HepG2 (cell line): ENCODE measurements around the gene GPRC5D. TPM values are rescaled to one million over a fixed set of nuclear protein-coding genes. Genes with fewer than 3 reads are reported as not detected.
A peak's percentile ranks its signal among the peaks of the same experiment; 100 is the strongest.

Source experiments
- CEBPB ChIP-seq: IDR thresholded peaks from 2 replicates; pipeline ENCODE4 v1.6.1; 2011; ENCODE audit warnings: low read depth, low read length, improper control_type of control experiment, borderline replicate concordance
- KAT8 ChIP-seq: IDR thresholded peaks from 2 replicates; pipeline ENCODE4 v1.6.1; 2016; ENCODE audit warnings: missing genetic modification reagents, missing compliant biosample characterization
- NCOA2 ChIP-seq: sonication (generic); formaldehyde crosslinking; IDR thresholded peaks from 2 replicates; pipeline ENCODE4 v1.8.0; 2022; ENCODE audit warnings: inconsistent platforms
- NFATC3 ChIP-seq: sonication (generic); formaldehyde crosslinking; IDR thresholded peaks from 2 replicates; pipeline ENCODE4 v1.5.1; 2020; ENCODE audit warnings: mild to moderate bottlenecking, missing genetic modification reagents
- PHF20 ChIP-seq: sonication (generic); formaldehyde crosslinking; IDR thresholded peaks from 2 replicates; pipeline ENCODE4 v1.5.0; 2020; ENCODE audit warnings: mild to moderate bottlenecking, missing genetic modification reagents
- RFXAP ChIP-seq: sonication (generic); formaldehyde crosslinking; IDR thresholded peaks from 2 replicates; pipeline ENCODE4 v1.4.0; 2020; ENCODE audit warnings: missing genetic modification reagents, borderline replicate concordance
- THAP11 ChIP-seq: IDR thresholded peaks from 2 replicates; pipeline ENCODE4 v1.6.1; 2016; ENCODE audit warnings: missing biosample characterization, missing genetic modification reagents
- ZNF143 ChIP-seq: sonication (generic); formaldehyde crosslinking; IDR thresholded peaks from 2 replicates; pipeline ENCODE4 v1.4.0; 2020; ENCODE audit warnings: missing genetic modification reagents
- ZSCAN29 ChIP-seq: sonication (generic); formaldehyde crosslinking; conservative IDR thresholded peaks from 2 replicates; pipeline ENCODE4 v1.4.0; 2020; ENCODE audit warnings: mild to moderate bottlenecking, missing genetic modification reagents
- polyA plus RNA-seq, 8 experiments: library from polyadenylated mRNA; depleted of rRNA in 3 of 8; stranded (reverse) in 7 of 8; unstranded in 1 of 8; fragments of >200 nt; fragmentation: Illumina TruSeq in 4 of 8; extraction: Trizol in 4 of 8; gene quantifications; 2 replicates each; pipeline versions ENCODE4 v1.2.1 to v1.2.3, GENCODE V29; 2011 to 2016; ENCODE audit warnings: low read depth in 4 of 8, missing spikeins in 1 of 8, mixed read lengths in 1 of 8; ENCODE audit not compliant: insufficient read depth in 1 of 8
- total RNA-seq, 5 experiments: library from RNA; depleted of rRNA; stranded (reverse); fragments of >200 nt; fragmentation: Illumina TruSeq; extraction: Trizol; gene quantifications; 2 replicates each; pipeline ENCODE4 v1.2.3, GENCODE V29; 2016; ENCODE audit warnings: low read depth in 1 of 5
- TF ChIP-seq, protein P1 (sequence below), 2 experiments: sonication (generic) in 1 of 2; formaldehyde crosslinking in 1 of 2; IDR thresholded peaks; 2 replicates each; pipeline versions ENCODE4 v1.5.1 to v1.6.1; 2011 to 2020; ENCODE audit warnings: borderline replicate concordance in 1 of 2, low read depth in 1 of 2, low read length in 1 of 2, mild to moderate bottlenecking in 1 of 2, missing genetic modification reagents in 1 of 2, moderate library complexity in 1 of 2
- TF ChIP-seq, protein P2 (sequence below): IDR thresholded peaks from 2 replicates; pipeline ENCODE4 v1.6.1; 2012; ENCODE audit warnings: low read length, improper control_type of control experiment
- TF ChIP-seq, protein P3 (sequence below): IDR thresholded peaks from 2 replicates; pipeline ENCODE4 v1.6.1; 2012; ENCODE audit warnings: low read depth, low read length, improper control_type of control experiment
- TF ChIP-seq, protein P4 (sequence below): sonication (generic); formaldehyde crosslinking; IDR thresholded peaks from 2 replicates; pipeline ENCODE4 v1.4.0; 2020; ENCODE audit warnings: missing genetic modification reagents
- TF ChIP-seq, protein P5 (sequence below): sonication (generic); formaldehyde crosslinking; IDR thresholded peaks from 2 replicates; pipeline ENCODE4 v1.4.0; 2020; ENCODE audit warnings: missing genetic modification reagents, borderline replicate concordance

GPRC5D gene
- total and polyA plus RNA-seq, 2 of the 13 experiments (the other 11 are each of a cell fraction or from before 2014, with no cell fraction given) = not detected

DNA sequence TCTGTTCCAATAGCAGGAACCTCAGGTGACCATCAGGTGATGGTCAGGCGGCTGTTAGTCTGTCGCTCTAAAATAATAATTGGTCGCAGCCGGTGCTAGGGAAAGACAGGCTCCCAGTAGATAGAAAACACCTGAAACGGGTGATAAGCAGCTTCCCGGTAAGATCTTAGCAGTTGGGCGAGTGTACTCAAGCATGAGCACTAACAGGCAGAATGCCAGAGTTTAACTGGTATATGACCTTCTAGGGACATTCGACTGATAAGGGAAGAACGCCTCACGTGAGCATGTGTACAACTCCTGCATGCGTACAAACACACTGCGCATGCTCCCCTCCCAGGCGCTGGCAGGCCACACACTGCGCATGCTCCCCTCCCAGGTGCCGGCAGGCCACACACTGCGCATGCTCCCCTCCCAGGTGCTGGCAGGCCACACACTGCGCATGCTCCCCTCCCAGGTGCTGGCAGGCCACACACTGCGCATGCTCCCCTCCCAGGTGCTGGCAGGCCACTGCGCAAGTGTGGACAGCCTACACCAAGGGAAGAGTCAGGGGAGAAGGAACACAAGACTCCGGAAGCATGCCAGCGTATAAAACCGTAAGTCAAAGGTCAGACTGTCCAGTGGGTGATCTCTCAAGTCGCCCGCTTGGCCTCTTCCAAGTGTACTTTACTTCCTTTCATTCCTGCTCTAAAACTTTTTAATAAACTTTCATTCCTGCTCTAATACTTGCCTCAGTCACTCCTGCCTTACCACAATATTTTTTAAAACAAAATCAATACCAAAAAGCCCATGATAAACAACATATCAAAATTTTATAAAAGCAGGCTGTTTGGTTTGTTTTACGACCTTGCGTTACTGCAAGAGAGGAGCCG, 24.5 kb downstream of the GPRC5D start (continued):
- TF ChIP-seq, protein P1, sequence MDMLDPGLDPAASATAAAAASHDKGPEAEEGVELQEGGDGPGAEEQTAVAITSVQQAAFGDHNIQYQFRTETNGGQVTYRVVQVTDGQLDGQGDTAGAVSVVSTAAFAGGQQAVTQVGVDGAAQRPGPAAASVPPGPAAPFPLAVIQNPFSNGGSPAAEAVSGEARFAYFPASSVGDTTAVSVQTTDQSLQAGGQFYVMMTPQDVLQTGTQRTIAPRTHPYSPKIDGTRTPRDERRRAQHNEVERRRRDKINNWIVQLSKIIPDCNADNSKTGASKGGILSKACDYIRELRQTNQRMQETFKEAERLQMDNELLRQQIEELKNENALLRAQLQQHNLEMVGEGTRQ (IDR thresholded peaks at IDR 0.05; ENCODE audit: low read depth, low read length) = peak; percentile 91
- TF ChIP-seq, protein P1 (CRISPR knock-in tag; IDR thresholded peaks at IDR 0.05; ENCODE audit: borderline replicate concordance) = peak; percentile 91
- TF ChIP-seq KAT8 (CRISPR knock-in tag) (peak; percentile 92), THAP11 (CRISPR knock-in tag) (peak; percentile 85), CEBPB (no peak), ZNF143 (CRISPR knock-in tag) (peak; percentile 52; the same call in 1 of the 2 replicates), NFATC3 (CRISPR knock-in tag) (0 out of 2 replicates have a peak, but pooled peaks have one; percentile 3), PHF20 (CRISPR knock-in tag) (peak; percentile 76; the same call in 1 of the 2 replicates), ZSCAN29 (CRISPR knock-in tag) (0 out of 2 replicates have a peak, but pooled peaks have one; percentile 68), NCOA2 (CRISPR knock-in tag) (0 out of 2 replicates have a peak, but pooled peaks have one; percentile 19), RFXAP (CRISPR knock-in tag) (peak; percentile 68; the same call in 1 of the 2 replicates)
- TF ChIP-seq, protein P2, sequence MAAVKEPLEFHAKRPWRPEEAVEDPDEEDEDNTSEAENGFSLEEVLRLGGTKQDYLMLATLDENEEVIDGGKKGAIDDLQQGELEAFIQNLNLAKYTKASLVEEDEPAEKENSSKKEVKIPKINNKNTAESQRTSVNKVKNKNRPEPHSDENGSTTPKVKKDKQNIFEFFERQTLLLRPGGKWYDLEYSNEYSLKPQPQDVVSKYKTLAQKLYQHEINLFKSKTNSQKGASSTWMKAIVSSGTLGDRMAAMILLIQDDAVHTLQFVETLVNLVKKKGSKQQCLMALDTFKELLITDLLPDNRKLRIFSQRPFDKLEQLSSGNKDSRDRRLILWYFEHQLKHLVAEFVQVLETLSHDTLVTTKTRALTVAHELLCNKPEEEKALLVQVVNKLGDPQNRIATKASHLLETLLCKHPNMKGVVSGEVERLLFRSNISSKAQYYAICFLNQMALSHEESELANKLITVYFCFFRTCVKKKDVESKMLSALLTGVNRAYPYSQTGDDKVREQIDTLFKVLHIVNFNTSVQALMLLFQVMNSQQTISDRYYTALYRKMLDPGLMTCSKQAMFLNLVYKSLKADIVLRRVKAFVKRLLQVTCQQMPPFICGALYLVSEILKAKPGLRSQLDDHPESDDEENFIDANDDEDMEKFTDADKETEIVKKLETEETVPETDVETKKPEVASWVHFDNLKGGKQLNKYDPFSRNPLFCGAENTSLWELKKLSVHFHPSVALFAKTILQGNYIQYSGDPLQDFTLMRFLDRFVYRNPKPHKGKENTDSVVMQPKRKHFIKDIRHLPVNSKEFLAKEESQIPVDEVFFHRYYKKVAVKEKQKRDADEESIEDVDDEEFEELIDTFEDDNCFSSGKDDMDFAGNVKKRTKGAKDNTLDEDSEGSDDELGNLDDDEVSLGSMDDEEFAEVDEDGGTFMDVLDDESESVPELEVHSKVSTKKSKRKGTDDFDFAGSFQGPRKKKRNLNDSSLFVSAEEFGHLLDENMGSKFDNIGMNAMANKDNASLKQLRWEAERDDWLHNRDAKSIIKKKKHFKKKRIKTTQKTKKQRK = no peak
- TF ChIP-seq, protein P3, sequence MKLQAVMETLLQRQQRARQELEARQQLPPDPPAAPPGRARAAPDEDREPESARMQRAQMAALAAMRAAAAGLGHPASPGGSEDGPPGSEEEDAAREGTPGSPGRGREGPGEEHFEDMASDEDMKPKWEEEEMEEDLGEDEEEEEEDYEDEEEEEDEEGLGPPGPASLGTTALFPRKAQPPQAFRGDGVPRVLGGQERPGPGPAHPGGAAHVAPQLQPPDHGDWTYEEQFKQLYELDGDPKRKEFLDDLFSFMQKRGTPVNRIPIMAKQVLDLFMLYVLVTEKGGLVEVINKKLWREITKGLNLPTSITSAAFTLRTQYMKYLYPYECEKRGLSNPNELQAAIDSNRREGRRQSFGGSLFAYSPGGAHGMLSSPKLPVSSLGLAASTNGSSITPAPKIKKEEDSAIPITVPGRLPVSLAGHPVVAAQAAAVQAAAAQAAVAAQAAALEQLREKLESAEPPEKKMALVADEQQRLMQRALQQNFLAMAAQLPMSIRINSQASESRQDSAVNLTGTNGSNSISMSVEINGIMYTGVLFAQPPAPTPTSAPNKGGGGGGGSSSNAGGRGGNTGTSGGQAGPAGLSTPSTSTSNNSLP = 0 out of 2 replicates have a peak, but pooled peaks have one; percentile 28
- TF ChIP-seq, protein P4, sequence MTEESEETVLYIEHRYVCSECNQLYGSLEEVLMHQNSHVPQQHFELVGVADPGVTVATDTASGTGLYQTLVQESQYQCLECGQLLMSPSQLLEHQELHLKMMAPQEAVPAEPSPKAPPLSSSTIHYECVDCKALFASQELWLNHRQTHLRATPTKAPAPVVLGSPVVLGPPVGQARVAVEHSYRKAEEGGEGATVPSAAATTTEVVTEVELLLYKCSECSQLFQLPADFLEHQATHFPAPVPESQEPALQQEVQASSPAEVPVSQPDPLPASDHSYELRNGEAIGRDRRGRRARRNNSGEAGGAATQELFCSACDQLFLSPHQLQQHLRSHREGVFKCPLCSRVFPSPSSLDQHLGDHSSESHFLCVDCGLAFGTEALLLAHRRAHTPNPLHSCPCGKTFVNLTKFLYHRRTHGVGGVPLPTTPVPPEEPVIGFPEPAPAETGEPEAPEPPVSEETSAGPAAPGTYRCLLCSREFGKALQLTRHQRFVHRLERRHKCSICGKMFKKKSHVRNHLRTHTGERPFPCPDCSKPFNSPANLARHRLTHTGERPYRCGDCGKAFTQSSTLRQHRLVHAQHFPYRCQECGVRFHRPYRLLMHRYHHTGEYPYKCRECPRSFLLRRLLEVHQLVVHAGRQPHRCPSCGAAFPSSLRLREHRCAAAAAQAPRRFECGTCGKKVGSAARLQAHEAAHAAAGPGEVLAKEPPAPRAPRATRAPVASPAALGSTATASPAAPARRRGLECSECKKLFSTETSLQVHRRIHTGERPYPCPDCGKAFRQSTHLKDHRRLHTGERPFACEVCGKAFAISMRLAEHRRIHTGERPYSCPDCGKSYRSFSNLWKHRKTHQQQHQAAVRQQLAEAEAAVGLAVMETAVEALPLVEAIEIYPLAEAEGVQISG (CRISPR knock-in tag) = peak; percentile 79
- TF ChIP-seq, protein P5, sequence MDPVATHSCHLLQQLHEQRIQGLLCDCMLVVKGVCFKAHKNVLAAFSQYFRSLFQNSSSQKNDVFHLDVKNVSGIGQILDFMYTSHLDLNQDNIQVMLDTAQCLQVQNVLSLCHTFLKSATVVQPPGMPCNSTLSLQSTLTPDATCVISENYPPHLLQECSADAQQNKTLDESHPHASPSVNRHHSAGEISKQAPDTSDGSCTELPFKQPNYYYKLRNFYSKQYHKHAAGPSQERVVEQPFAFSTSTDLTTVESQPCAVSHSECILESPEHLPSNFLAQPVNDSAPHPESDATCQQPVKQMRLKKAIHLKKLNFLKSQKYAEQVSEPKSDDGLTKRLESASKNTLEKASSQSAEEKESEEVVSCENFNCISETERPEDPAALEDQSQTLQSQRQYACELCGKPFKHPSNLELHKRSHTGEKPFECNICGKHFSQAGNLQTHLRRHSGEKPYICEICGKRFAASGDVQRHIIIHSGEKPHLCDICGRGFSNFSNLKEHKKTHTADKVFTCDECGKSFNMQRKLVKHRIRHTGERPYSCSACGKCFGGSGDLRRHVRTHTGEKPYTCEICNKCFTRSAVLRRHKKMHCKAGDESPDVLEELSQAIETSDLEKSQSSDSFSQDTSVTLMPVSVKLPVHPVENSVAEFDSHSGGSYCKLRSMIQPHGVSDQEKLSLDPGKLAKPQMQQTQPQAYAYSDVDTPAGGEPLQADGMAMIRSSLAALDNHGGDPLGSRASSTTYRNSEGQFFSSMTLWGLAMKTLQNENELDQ = no peak
